Memory B cell (primary cell): ENCODE results near the gene NOTCH4.

Experiments
- ATAC-seq: fragments of 150-1000 bp; cut with Tn5 transposase; 2 replicates; pipeline ENCODE4 v1.10.0; 2021; ENCODE audit warnings: low read depth, mild to moderate bottlenecking, moderate library complexity
- DNase-seq, 2 donors: peaks; one replicate each; pipeline ENCODE4 v3.0.0; 2022; ENCODE audit warnings: low spot score in 2 of 2
- H3K27ac Mint-ChIP-seq: one replicate; pipeline ENCODE4 v1.8.0; 2022; ENCODE audit warnings: mild to moderate bottlenecking, moderate library complexity, mixed read lengths
- H3K27me3 Mint-ChIP-seq: one replicate; pipeline ENCODE4 v1.8.0; 2022; ENCODE audit warnings: mixed read lengths
- H3K36me3 Mint-ChIP-seq: one replicate; pipeline ENCODE4 v1.8.0; 2022; ENCODE audit warnings: mild to moderate bottlenecking, mixed read lengths
- H3K4me1 Mint-ChIP-seq: one replicate; pipeline ENCODE4 v1.8.0; 2022; ENCODE audit warnings: mixed read lengths
- H3K4me3 Mint-ChIP-seq: one replicate; pipeline ENCODE4 v1.8.0; 2022; ENCODE audit warnings: mild to moderate bottlenecking, moderate library complexity, mixed read lengths
- H3K9me3 Mint-ChIP-seq: one replicate; pipeline ENCODE4 v1.8.0; 2022; ENCODE audit warnings: mixed read lengths

The NOTCH4 gene

GRCh38 chr6:32240686-32241085, 16.8 kb upstream of the NOTCH4 start:
- no peaks in the 10 kb centered on the region for H3K27me3 Mint-ChIP-seq
- no peak for DNase-seq
- no peak overlapping the region for H3K4me3 Mint-ChIP-seq
- H3K9me3 Mint-ChIP-seq, result peaks cover 2% of the 10 kb centered on the region
- H3K4me1 Mint-ChIP-seq, result peaks cover 15% of the 10 kb centered on the region
- ATAC-seq, result no peak
- H3K27ac Mint-ChIP-seq, result no peak overlapping the region
- H3K36me3 Mint-ChIP-seq, result no peaks in the 10 kb centered on the region

- Mint-ChIP-seq H3K4me1 (peaks cover 10% of the 10 kb centered on the region), H3K27me3 (no peaks in the 10 kb centered on the region), H3K4me3 (no peak overlapping the region), H3K9me3 (peaks cover 2% of the 10 kb centered on the region), H3K36me3 (peaks cover 2% of the 10 kb centered on the region), H3K27ac (no peak overlapping the region)
- DNase-seq (no peak), ATAC-seq (no peak)
Observed at GRCh38 chr6:32239462-32239861, 15.6 kb upstream of the NOTCH4 start.

GRCh38 chr6:32234934-32235333, 11.1 kb upstream of the NOTCH4 start:
- H3K9me3 Mint-ChIP-seq, result no peaks in the 10 kb centered on the region
- no peak overlapping the region for H3K4me3 Mint-ChIP-seq
- no peaks in the 10 kb centered on the region for H3K4me1 Mint-ChIP-seq
- H3K27ac Mint-ChIP-seq, result no peak overlapping the region
- H3K27me3 Mint-ChIP-seq, result no peaks in the 10 kb centered on the region
- H3K36me3 Mint-ChIP-seq, result peaks cover 4% of the 10 kb centered on the region
- ATAC-seq (no peak), DNase-seq (no peak)

GRCh38 chr6:32226434-32226833, 2.6 kb upstream of the NOTCH4 start:
- ATAC-seq, result peak; percentile 54
- DNase-seq, result peak in 1 of 2 donors; percentile 23
- peak overlapping the region; percentile 12 for H3K27ac Mint-ChIP-seq
- peaks cover 57% of the 10 kb centered on the region for H3K4me1 Mint-ChIP-seq
- no peaks in the 10 kb centered on the region for H3K27me3 Mint-ChIP-seq
- peak overlapping the region; percentile 8 for H3K4me3 Mint-ChIP-seq
- no peaks in the 10 kb centered on the region for H3K36me3 Mint-ChIP-seq
- H3K9me3 Mint-ChIP-seq, result no peaks in the 10 kb centered on the region

GRCh38 chr6:32224696-32225095, 829 bp upstream of the NOTCH4 start:
- Mint-ChIP-seq H3K27me3 (no peaks in the 10 kb centered on the region), H3K9me3 (no peaks in the 10 kb centered on the region), H3K4me1 (peaks cover 61% of the 10 kb centered on the region), H3K27ac (peak overlapping the region; percentile 84), H3K36me3 (no peaks in the 10 kb centered on the region), H3K4me3 (peak overlapping the region; percentile 30)
- ATAC-seq (peak; percentile 90), DNase-seq (peak in 1 of 2 donors; percentile 32)

GRCh38 chr6:32222333-32223230, 1.3 kb downstream of the NOTCH4 start:
- H3K9me3 Mint-ChIP-seq, result no peaks in the 10 kb centered on the region
- no peaks in the 10 kb centered on the region for H3K36me3 Mint-ChIP-seq
- H3K4me1 Mint-ChIP-seq, result peaks cover 54% of the 10 kb centered on the region
- peak overlapping the region; percentile 79 for H3K27ac Mint-ChIP-seq
- H3K27me3 Mint-ChIP-seq, result no peaks in the 10 kb centered on the region
- no peak for DNase-seq
- H3K4me3 Mint-ChIP-seq, result peak overlapping the region; percentile 28
- ATAC-seq, result no peak

- no peaks in the 10 kb centered on the region for H3K36me3 Mint-ChIP-seq
- ATAC-seq, result no peak
- H3K27me3 Mint-ChIP-seq, result no peaks in the 10 kb centered on the region
- H3K9me3 Mint-ChIP-seq, result no peaks in the 10 kb centered on the region
- H3K27ac Mint-ChIP-seq, result no peak overlapping the region
- H3K4me1 Mint-ChIP-seq, result peaks cover 41% of the 10 kb centered on the region
- DNase-seq, result no peak
- no peak overlapping the region for H3K4me3 Mint-ChIP-seq
Observed at GRCh38 chr6:32220021-32220420, 3.8 kb downstream of the NOTCH4 start.

GRCh38 chr6:32218167-32218566, 5.7 kb downstream of the NOTCH4 start:
- ATAC-seq, result no peak

GRCh38 chr6:32216998-32217397, 6.9 kb downstream of the NOTCH4 start:
- DNase-seq (no peak), ATAC-seq (no peak)
- no peaks in the 10 kb centered on the region for H3K36me3 Mint-ChIP-seq
- no peaks in the 10 kb centered on the region for H3K9me3 Mint-ChIP-seq
- no peak overlapping the region for H3K4me3 Mint-ChIP-seq
- H3K4me1 Mint-ChIP-seq, result peaks cover 21% of the 10 kb centered on the region
- H3K27ac Mint-ChIP-seq, result no peak overlapping the region
- no peaks in the 10 kb centered on the region for H3K27me3 Mint-ChIP-seq

More at GRCh38 chr6:32218167-32218566, 5.7 kb downstream of the NOTCH4 start:
- H3K36me3 Mint-ChIP-seq, result no peaks in the 10 kb centered on the region
- no peaks in the 10 kb centered on the region for H3K9me3 Mint-ChIP-seq
- DNase-seq, result no peak
- H3K27me3 Mint-ChIP-seq, result no peaks in the 10 kb centered on the region
- H3K4me1 Mint-ChIP-seq, result peaks cover 31% of the 10 kb centered on the region
- no peak overlapping the region for H3K4me3 Mint-ChIP-seq
- H3K27ac Mint-ChIP-seq, result no peak overlapping the region

GRCh38 chr6:32216285-32216684, 7.6 kb downstream of the NOTCH4 start:
- H3K4me1 Mint-ChIP-seq, result peaks cover 17% of the 10 kb centered on the region
- H3K27ac Mint-ChIP-seq, result no peak overlapping the region
- DNase-seq, result no peak
- no peaks in the 10 kb centered on the region for H3K36me3 Mint-ChIP-seq
- H3K27me3 Mint-ChIP-seq, result no peaks in the 10 kb centered on the region
- ATAC-seq, result no peak
- no peak overlapping the region for H3K4me3 Mint-ChIP-seq
- no peaks in the 10 kb centered on the region for H3K9me3 Mint-ChIP-seq

- no peak overlapping the region for H3K4me3 Mint-ChIP-seq
- no peak overlapping the region for H3K27ac Mint-ChIP-seq
Observed at GRCh38 chr6:32215617-32216016, 8.2 kb downstream of the NOTCH4 start.

GRCh38 chr6:32214126-32214525, 9.7 kb downstream of the NOTCH4 start:
- Mint-ChIP-seq H3K27ac (peak overlapping the region; percentile 19), H3K4me3 (no peak overlapping the region), H3K27me3 (no peaks in the 10 kb centered on the region), H3K36me3 (no peaks in the 10 kb centered on the region), H3K4me1 (peaks cover 12% of the 10 kb centered on the region), H3K9me3 (no peaks in the 10 kb centered on the region)
- DNase-seq (no peak), ATAC-seq (no peak)

More at GRCh38 chr6:32215617-32216016, 8.2 kb downstream of the NOTCH4 start:
- H3K4me1 Mint-ChIP-seq, result peaks cover 17% of the 10 kb centered on the region
- H3K9me3 Mint-ChIP-seq, result no peaks in the 10 kb centered on the region
- H3K36me3 Mint-ChIP-seq, result no peaks in the 10 kb centered on the region
- no peaks in the 10 kb centered on the region for H3K27me3 Mint-ChIP-seq
- ATAC-seq (no peak), DNase-seq (no peak)

- ATAC-seq, result no peak
Observed at GRCh38 chr6:32213649-32214048, 10.2 kb downstream of the NOTCH4 start.

GRCh38 chr6:32212076-32212760, 11.6 kb downstream of the NOTCH4 start:
- H3K9me3 Mint-ChIP-seq, result no peaks in the 10 kb centered on the region
- H3K4me1 Mint-ChIP-seq, result peaks cover 17% of the 10 kb centered on the region
- H3K36me3 Mint-ChIP-seq, result no peaks in the 10 kb centered on the region
- H3K27ac Mint-ChIP-seq, result no peak overlapping the region
- H3K27me3 Mint-ChIP-seq, result no peaks in the 10 kb centered on the region
- H3K4me3 Mint-ChIP-seq, result no peak overlapping the region
- no peak for DNase-seq
- ATAC-seq, result no peak

More at GRCh38 chr6:32213649-32214048, 10.2 kb downstream of the NOTCH4 start:
- H3K27me3 Mint-ChIP-seq, result no peaks in the 10 kb centered on the region
- H3K27ac Mint-ChIP-seq, result peak overlapping the region; percentile 19
- peaks cover 12% of the 10 kb centered on the region for H3K4me1 Mint-ChIP-seq
- H3K36me3 Mint-ChIP-seq, result no peaks in the 10 kb centered on the region
- no peaks in the 10 kb centered on the region for H3K9me3 Mint-ChIP-seq
- H3K4me3 Mint-ChIP-seq, result no peak overlapping the region
- DNase-seq, result no peak
